Muscle layer of colon (tissue), 2 donors: ENCODE data around the gene CCDC107.

ENCODE experiments used
- H3K27ac ChIP-seq: one replicate; pipeline ENCODE4 v1.7.0; 2013; ENCODE audit warnings: low read depth, mild to moderate bottlenecking, low read length, moderate library complexity
- H3K27me3 ChIP-seq, 2 donors: one replicate each; pipeline ENCODE4 v1.7.0; 2013; ENCODE audit warnings: low read length in 2 of 2, mild to moderate bottlenecking in 2 of 2; ENCODE audit not compliant: insufficient read depth in 2 of 2, control insufficient read depth in 1 of 2
- H3K36me3 ChIP-seq: one replicate; pipeline ENCODE4 v1.7.0; 2013; ENCODE audit warnings: mild to moderate bottlenecking, low read length; ENCODE audit not compliant: insufficient read depth
- H3K4me1 ChIP-seq: one replicate; pipeline ENCODE4 v1.7.0; 2013; ENCODE audit warnings: mild to moderate bottlenecking, low read length; ENCODE audit not compliant: insufficient read depth
- H3K4me3 ChIP-seq, 2 donors: one replicate each; pipeline ENCODE4 v1.7.0; 2013; ENCODE audit warnings: low read length in 2 of 2, low read depth in 1 of 2, mild to moderate bottlenecking in 1 of 2, moderate library complexity in 1 of 2
- H3K9ac ChIP-seq: one replicate; pipeline ENCODE4 v1.7.0; 2013; ENCODE audit warnings: low read length
- H3K9me3 ChIP-seq: one replicate; pipeline ENCODE4 v1.7.0; 2013; ENCODE audit warnings: mild to moderate bottlenecking, low read length
- donor health status: abdominal sarcoma.
- donor health status: Adenocarcinoma of cecum.

CCDC107 gene

GRCh38 chr9:35700031-35700430 lies 41.9 kb downstream of the CCDC107 start:
- Histone ChIP-seq H3K27me3 (no peaks in the 10 kb centered on the region), H3K27ac (no peak overlapping the region), H3K4me1 (peaks cover 8% of the 10 kb centered on the region), H3K4me3 (no peak overlapping the region), H3K36me3 (peaks cover 94% of the 10 kb centered on the region), H3K9ac (no peak overlapping the region), H3K9me3 (no peaks in the 10 kb centered on the region)

GRCh38 chr9:35700942-35701341 lies 42.9 kb downstream of the CCDC107 start:
- H3K27ac ChIP-seq = no peak overlapping the region
- peaks cover 98% of the 10 kb centered on the region for H3K36me3 ChIP-seq
- H3K4me1 ChIP-seq = peaks cover 8% of the 10 kb centered on the region
- H3K27me3 ChIP-seq = no peaks in the 10 kb centered on the region
- no peak overlapping the region for H3K9ac ChIP-seq
- no peak overlapping the region for H3K4me3 ChIP-seq
- H3K9me3 ChIP-seq = no peaks in the 10 kb centered on the region

DNA sequence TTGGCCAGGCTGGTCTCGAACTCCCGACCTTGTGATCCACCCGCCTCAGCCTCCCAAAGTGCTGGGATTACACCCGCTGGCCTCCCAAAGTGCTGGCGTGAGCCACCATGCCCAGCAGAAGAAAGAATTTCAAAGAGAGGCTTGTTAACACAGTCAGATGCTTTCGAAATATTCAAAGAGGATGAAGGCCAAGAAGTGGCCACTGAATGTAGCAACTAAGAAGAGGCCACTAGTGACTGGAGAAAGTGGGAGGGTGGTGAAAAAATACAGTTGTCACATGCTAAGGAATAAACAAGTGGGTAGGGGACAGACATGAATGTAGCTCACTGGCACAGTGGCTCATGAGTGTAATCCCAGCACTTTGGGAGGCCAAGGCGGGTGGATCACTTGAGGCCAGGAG lies 44.6 kb downstream of the CCDC107 start:
- no peak overlapping the region for H3K27ac ChIP-seq
- no peaks in the 10 kb centered on the region for H3K27me3 ChIP-seq
- no peak overlapping the region for H3K4me3 ChIP-seq
- H3K9me3 ChIP-seq = no peaks in the 10 kb centered on the region
- no peaks in the 10 kb centered on the region for H3K4me1 ChIP-seq
- H3K36me3 ChIP-seq = peaks cover 98% of the 10 kb centered on the region
- H3K9ac ChIP-seq = no peak overlapping the region

DNA sequence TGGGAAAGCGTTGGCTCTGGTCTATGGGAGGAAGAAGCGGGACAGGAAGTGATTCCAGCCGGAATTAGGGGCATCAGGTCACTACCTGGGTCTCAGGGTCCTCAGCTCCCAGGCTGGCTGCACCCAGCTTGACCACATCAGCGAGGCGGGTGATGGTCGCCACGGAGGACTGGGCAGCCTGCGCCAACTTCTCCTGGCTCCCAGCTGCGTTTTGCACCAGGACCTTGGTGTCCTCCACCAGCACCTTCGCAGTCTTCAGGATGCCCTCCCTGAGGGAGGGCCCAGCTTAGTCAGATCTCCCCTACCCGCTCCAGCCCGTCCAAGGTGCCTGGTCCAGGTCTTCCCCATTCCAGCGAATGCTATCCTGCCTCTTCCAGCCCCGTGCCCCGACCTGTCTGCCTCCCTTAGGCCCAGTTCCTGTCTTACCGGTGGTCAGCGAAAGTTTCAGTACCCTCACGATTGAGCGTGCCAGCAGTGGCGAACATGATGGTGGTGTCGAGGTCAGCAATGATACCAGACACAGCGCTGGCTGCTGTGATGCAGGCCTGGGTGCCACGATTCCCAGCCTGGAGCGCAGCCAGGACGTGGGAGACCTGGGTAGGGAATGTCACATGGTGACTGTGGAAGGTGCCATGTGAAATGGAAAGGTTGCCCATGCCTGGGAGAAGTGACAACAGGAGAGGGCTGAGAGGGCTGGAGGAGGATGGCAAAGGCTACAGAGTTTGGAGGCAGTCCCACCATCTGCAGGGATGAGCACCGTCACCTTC lies 46.0 kb downstream of the CCDC107 start:
- Histone ChIP-seq H3K9ac (no peak overlapping the region), H3K27ac (no peak overlapping the region), H3K9me3 (no peaks in the 10 kb centered on the region), H3K27me3 (no peaks in the 10 kb centered on the region), H3K4me1 (no peaks in the 10 kb centered on the region), H3K36me3 (peaks cover 98% of the 10 kb centered on the region), H3K4me3 (no peak overlapping the region)

GRCh38 chr9:35705372-35705771 lies 47.3 kb downstream of the CCDC107 start:
- Histone ChIP-seq H3K4me3 (no peak overlapping the region), H3K36me3 (peaks cover 90% of the 10 kb centered on the region), H3K9me3 (no peaks in the 10 kb centered on the region), H3K4me1 (no peaks in the 10 kb centered on the region), H3K27me3 (no peaks in the 10 kb centered on the region), H3K9ac (no peak overlapping the region), H3K27ac (no peak overlapping the region)

- no peak overlapping the region for H3K9ac ChIP-seq
- H3K9me3 ChIP-seq = no peaks in the 10 kb centered on the region
- no peaks in the 10 kb centered on the region for H3K4me1 ChIP-seq
- H3K36me3 ChIP-seq = peaks cover 90% of the 10 kb centered on the region
- no peak overlapping the region for H3K4me3 ChIP-seq
- H3K27ac ChIP-seq = no peak overlapping the region
- H3K27me3 ChIP-seq = no peaks in the 10 kb centered on the region
These were observed 47.8 kb downstream of the CCDC107 start for GRCh38 chr9:35705836-35706430.

- no peaks in the 10 kb centered on the region for H3K4me1 ChIP-seq
- no peak overlapping the region for H3K9ac ChIP-seq
- H3K27me3 ChIP-seq = no peaks in the 10 kb centered on the region
- no peak overlapping the region for H3K4me3 ChIP-seq
- peaks cover 90% of the 10 kb centered on the region for H3K36me3 ChIP-seq
- H3K9me3 ChIP-seq = no peaks in the 10 kb centered on the region
- no peak overlapping the region for H3K27ac ChIP-seq
These were observed 48.9 kb downstream of the CCDC107 start for GRCh38 chr9:35706951-35707350.

DNA sequence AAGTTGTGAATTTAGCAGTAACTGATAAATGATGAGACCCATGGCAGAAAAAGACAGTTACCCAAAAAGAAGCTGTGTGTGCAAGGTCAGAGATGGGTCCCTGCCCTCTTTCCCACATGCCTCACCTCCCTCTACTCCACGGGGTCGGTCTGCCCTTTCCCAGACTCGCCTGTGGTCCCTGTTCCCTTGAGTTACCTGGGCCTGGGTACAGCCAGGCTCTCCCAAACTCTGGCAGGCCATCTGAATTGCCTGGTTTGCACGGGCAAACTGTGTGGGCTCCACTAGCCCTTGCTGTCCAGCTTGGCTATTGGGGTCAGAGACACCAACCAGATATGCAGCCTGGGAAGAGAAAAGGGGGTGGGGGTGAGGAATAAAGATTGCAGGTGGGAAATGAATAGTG lies 50.1 kb downstream of the CCDC107 start:
- no peak overlapping the region for H3K27ac ChIP-seq
- H3K9me3 ChIP-seq = no peaks in the 10 kb centered on the region
- no peaks in the 10 kb centered on the region for H3K4me1 ChIP-seq
- H3K27me3 ChIP-seq = no peaks in the 10 kb centered on the region
- H3K9ac ChIP-seq = no peak overlapping the region
- H3K4me3 ChIP-seq = no peak overlapping the region
- peaks cover 91% of the 10 kb centered on the region for H3K36me3 ChIP-seq

DNA sequence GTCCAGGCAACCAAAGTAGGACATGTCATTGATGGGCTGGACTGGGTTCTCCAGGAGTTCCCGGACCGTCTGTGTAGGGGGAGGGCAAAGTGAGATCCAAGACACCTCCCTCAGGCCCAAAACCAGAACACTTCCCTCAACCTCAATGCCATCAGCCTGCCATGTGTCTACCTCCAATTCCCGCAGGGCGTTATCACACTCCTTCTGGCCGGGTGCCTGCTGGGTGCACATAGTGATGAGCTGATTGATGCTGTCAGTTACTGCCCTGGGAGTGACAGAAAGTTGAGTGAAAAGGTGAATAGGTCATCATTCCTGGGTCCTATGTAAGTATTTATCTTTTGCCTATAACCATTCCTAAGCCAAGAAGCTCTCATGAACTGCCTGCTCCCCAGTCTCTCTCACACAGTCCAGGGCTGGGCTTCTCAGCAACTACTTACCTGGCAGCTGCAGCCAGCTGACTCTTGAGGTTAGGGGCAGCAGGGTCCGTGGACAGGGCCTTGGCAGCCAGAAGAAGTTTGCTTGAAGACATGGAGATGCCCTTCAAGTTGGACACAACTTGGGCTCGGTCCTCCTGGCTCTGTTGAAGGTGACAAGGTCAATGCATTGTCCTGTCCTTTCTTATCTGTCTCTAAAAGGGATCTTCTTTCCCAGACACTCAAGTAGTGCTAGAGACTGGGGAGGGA lies 52.9 kb downstream of the CCDC107 start:
- Histone ChIP-seq H3K4me1 (no peaks in the 10 kb centered on the region), H3K27ac (no peak overlapping the region), H3K9me3 (no peaks in the 10 kb centered on the region), H3K36me3 (peaks cover 91% of the 10 kb centered on the region), H3K4me3 (no peak overlapping the region), H3K9ac (no peak overlapping the region), H3K27me3 (no peaks in the 10 kb centered on the region)
